HepG2 (cell line): ENCODE data around the gene MTRFR. TPM values are rescaled to one million over a fixed set of nuclear protein-coding genes. Genes with fewer than 3 reads are reported as not detected.

Experiments
- BORCS8-MEF2B ChIP-seq: sonication (generic); formaldehyde crosslinking; IDR thresholded peaks from 2 replicates; pipeline ENCODE4 v1.8.0; 2022; ENCODE audit warnings: mild to moderate bottlenecking, missing genetic modification reagents
- CREM ChIP-seq, 2 experiments: sonication (generic) in 1 of 2; formaldehyde crosslinking in 1 of 2; IDR thresholded peaks; 2 replicates each; pipeline versions ENCODE4 v1.4.0 to v1.6.1; 2016 to 2020; ENCODE audit warnings: antibody characterized with exemption in 1 of 2, mild to moderate bottlenecking in 1 of 2, missing genetic modification reagents in 1 of 2
- ISL2 ChIP-seq: sonication (generic); formaldehyde crosslinking; IDR thresholded peaks from 2 replicates; pipeline ENCODE4 v1.5.0; 2020; ENCODE audit warnings: missing genetic modification reagents
- JARID2 ChIP-seq: sonication (generic); formaldehyde crosslinking; IDR thresholded peaks from 2 replicates; pipeline ENCODE4 v1.8.1; 2023; ENCODE audit warnings: missing genetic modification reagents, inconsistent platforms; ENCODE audit not compliant: insufficient replicate concordance
- MXD4 ChIP-seq: IDR thresholded peaks from 2 replicates; pipeline ENCODE4 v1.6.1; 2016; ENCODE audit warnings: mild to moderate bottlenecking, missing biosample characterization, missing genetic modification reagents
- NFYB ChIP-seq: sonication (generic); formaldehyde crosslinking; IDR thresholded peaks from 2 replicates; pipeline ENCODE4 v1.4.0; 2020; ENCODE audit warnings: missing genetic modification reagents
- PHB2 ChIP-seq: fragments of 450-650 bp; IDR thresholded peaks from 2 replicates; pipeline ENCODE4 v1.6.1; 2018; ENCODE audit not compliant: partially characterized antibody
- SMAD3 ChIP-seq: sonication (generic); formaldehyde crosslinking; IDR thresholded peaks from 2 replicates; pipeline ENCODE4 v1.4.0; 2020; ENCODE audit warnings: missing genetic modification reagents
- SRSF1 ChIP-seq: fragments of 200-400 bp; formaldehyde crosslinking; optimal IDR thresholded peaks from 2 replicates; pipeline ENCODE3; 2017; ENCODE audit warnings: mild to moderate bottlenecking, low read depth, low read length, moderate library complexity
- TBL1XR1 ChIP-seq: fragments of 150-350 bp; IDR thresholded peaks from 2 replicates; pipeline ENCODE4 v1.6.1; 2014; ENCODE audit warnings: borderline replicate concordance, low read length; ENCODE audit not compliant: partially characterized antibody
- XBP1 ChIP-seq: sonication (generic); formaldehyde crosslinking; IDR thresholded peaks from 2 replicates; pipeline ENCODE4 v1.5.0; 2020; ENCODE audit warnings: missing genetic modification reagents
- ZNF251 ChIP-seq: sonication (generic); formaldehyde crosslinking; IDR thresholded peaks from 2 replicates; pipeline ENCODE4 v1.9.0; 2021; ENCODE audit warnings: mild to moderate bottlenecking, missing genetic modification reagents
- ZNF383 ChIP-seq: sonication (generic); formaldehyde crosslinking; IDR thresholded peaks from 2 replicates; pipeline ENCODE4 v1.4.0; 2020; ENCODE audit warnings: missing genetic modification reagents, mild to moderate bottlenecking, borderline replicate concordance
- ZNF563 ChIP-seq: sonication (generic); formaldehyde crosslinking; IDR thresholded peaks from 2 replicates; pipeline ENCODE4 v1.8.0; 2022; ENCODE audit warnings: mild to moderate bottlenecking, moderate library complexity, missing genetic modification reagents
- ZNF629 ChIP-seq: sonication (generic); formaldehyde crosslinking; conservative IDR thresholded peaks from 2 replicates; pipeline ENCODE4 v1.5.0; 2020; ENCODE audit warnings: missing genetic modification reagents
- ZNF737 ChIP-seq: sonication (generic); formaldehyde crosslinking; IDR thresholded peaks from 2 replicates; pipeline ENCODE4 v1.5.0; 2020; ENCODE audit warnings: missing genetic modification reagents, mild to moderate bottlenecking, borderline replicate concordance
- ZNF879 ChIP-seq: sonication (generic); formaldehyde crosslinking; IDR thresholded peaks from 2 replicates; pipeline ENCODE4 v1.8.1; 2023; ENCODE audit warnings: missing genetic modification reagents
- polyA plus RNA-seq, 8 experiments: library from polyadenylated mRNA; depleted of rRNA in 3 of 8; stranded (reverse) in 7 of 8; unstranded in 1 of 8; fragments of >200 nt; fragmentation: Illumina TruSeq in 4 of 8; extraction: Trizol in 4 of 8; gene quantifications; 2 replicates each; pipeline versions ENCODE4 v1.2.1 to v1.2.3, GENCODE V29; 2011 to 2016; ENCODE audit warnings: low read depth in 4 of 8, missing spikeins in 1 of 8, mixed read lengths in 1 of 8; ENCODE audit not compliant: insufficient read depth in 1 of 8
- total RNA-seq, 5 experiments: library from RNA; depleted of rRNA; stranded (reverse); fragments of >200 nt; fragmentation: Illumina TruSeq; extraction: Trizol; gene quantifications; 2 replicates each; pipeline ENCODE4 v1.2.3, GENCODE V29; 2016; ENCODE audit warnings: low read depth in 1 of 5
- TF ChIP-seq, protein P1 (sequence below): sonication (generic); formaldehyde crosslinking; IDR thresholded peaks from 2 replicates; pipeline ENCODE4 v1.9.0; 2021; ENCODE audit warnings: missing genetic modification reagents, mild to moderate bottlenecking, borderline replicate concordance
- TF ChIP-seq, protein P2 (sequence below): sonication (generic); formaldehyde crosslinking; IDR thresholded peaks from 2 replicates; pipeline ENCODE4 v1.5.1; 2020; ENCODE audit warnings: mild to moderate bottlenecking, missing genetic modification reagents, moderate library complexity
- TF ChIP-seq, protein P3 (sequence below): sonication (generic); formaldehyde crosslinking; conservative IDR thresholded peaks from 2 replicates; pipeline ENCODE4 v1.8.1; 2023; ENCODE audit warnings: missing genetic modification reagents
- TF ChIP-seq, protein P4 (sequence below): sonication (generic); formaldehyde crosslinking; IDR thresholded peaks from 2 replicates; pipeline ENCODE4 v1.8.0; 2022; ENCODE audit warnings: missing genetic modification reagents, mild to moderate bottlenecking, inconsistent platforms, borderline replicate concordance

Gene MTRFR
- total and polyA plus RNA-seq, 2 of the 13 experiments (the other 11 are each of a cell fraction or from before 2014, with no cell fraction given), result 7.1 to 9.9 TPM

DNA sequence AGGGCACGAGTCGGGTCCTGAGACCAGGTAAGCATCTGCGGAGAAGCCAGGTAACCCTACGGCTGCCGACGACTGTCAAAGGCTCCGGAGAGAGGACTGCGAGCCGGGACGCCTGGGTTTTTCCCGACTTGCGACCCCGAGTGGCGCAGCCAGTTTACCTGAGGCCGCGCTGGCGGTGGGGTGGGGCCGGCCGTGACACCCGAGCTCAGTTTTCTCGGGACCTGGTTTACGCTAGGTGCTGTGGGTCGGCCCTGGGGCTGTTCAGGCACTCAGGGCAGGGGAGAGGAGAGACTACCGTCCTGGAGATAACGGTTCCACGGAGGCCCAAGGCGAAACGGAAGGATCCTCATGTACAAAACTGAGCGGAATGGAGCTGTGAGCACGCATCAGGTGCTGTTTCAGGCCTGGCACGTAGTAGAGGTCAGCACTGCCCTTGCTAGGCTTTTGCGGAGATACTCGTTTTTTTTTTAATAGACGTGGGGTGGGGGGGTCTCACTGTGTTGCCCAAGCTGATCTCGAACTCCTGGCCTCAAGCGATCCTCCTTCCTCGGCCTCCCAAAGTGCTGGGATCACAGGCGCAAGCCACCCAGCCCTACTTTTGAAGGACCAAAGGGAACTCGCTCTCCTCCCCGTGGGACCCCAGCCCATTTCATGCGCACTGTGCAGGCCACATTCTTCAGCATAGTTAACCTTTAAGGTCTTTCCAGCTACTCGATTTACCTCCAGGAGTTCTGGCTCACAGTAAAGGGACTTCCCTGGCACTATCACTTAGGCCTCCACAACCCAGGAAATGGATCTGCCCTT lies 471 bp downstream of the MTRFR start (continued):
- TF ChIP-seq, protein P1, sequence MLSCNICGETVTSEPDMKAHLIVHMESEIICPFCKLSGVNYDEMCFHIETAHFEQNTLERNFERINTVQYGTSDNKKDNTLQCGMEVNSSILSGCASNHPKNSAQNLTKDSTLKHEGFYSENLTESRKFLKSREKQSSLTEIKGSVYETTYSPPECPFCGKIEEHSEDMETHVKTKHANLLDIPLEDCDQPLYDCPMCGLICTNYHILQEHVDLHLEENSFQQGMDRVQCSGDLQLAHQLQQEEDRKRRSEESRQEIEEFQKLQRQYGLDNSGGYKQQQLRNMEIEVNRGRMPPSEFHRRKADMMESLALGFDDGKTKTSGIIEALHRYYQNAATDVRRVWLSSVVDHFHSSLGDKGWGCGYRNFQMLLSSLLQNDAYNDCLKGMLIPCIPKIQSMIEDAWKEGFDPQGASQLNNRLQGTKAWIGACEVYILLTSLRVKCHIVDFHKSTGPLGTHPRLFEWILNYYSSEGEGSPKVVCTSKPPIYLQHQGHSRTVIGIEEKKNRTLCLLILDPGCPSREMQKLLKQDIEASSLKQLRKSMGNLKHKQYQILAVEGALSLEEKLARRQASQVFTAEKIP (CRISPR knock-in tag), result no peak
- TF ChIP-seq TBL1XR1 (no peak), NFYB (CRISPR knock-in tag) (no peak), ZNF737 (CRISPR knock-in tag) (no peak), ZNF563 (no peak), SMAD3 (CRISPR knock-in tag) (no peak), MXD4 (CRISPR knock-in tag) (no peak), ZNF879 (CRISPR knock-in tag) (no peak), SRSF1 (no peak), CREM (IDR thresholded peaks at IDR 0.05) (no peak), CREM (CRISPR knock-in tag; IDR thresholded peaks at IDR 0.05) (no peak), ZNF629 (CRISPR knock-in tag) (no peak), ZNF383 (CRISPR knock-in tag) (no peak), JARID2 (CRISPR knock-in tag) (no peak), XBP1 (no peak), ZNF251 (no peak), BORCS8-MEF2B (CRISPR knock-in tag) (no peak), ISL2 (CRISPR knock-in tag) (peak; percentile 37; the same call in 1 of the 2 replicates), PHB2 (no peak)
- TF ChIP-seq, protein P2, sequence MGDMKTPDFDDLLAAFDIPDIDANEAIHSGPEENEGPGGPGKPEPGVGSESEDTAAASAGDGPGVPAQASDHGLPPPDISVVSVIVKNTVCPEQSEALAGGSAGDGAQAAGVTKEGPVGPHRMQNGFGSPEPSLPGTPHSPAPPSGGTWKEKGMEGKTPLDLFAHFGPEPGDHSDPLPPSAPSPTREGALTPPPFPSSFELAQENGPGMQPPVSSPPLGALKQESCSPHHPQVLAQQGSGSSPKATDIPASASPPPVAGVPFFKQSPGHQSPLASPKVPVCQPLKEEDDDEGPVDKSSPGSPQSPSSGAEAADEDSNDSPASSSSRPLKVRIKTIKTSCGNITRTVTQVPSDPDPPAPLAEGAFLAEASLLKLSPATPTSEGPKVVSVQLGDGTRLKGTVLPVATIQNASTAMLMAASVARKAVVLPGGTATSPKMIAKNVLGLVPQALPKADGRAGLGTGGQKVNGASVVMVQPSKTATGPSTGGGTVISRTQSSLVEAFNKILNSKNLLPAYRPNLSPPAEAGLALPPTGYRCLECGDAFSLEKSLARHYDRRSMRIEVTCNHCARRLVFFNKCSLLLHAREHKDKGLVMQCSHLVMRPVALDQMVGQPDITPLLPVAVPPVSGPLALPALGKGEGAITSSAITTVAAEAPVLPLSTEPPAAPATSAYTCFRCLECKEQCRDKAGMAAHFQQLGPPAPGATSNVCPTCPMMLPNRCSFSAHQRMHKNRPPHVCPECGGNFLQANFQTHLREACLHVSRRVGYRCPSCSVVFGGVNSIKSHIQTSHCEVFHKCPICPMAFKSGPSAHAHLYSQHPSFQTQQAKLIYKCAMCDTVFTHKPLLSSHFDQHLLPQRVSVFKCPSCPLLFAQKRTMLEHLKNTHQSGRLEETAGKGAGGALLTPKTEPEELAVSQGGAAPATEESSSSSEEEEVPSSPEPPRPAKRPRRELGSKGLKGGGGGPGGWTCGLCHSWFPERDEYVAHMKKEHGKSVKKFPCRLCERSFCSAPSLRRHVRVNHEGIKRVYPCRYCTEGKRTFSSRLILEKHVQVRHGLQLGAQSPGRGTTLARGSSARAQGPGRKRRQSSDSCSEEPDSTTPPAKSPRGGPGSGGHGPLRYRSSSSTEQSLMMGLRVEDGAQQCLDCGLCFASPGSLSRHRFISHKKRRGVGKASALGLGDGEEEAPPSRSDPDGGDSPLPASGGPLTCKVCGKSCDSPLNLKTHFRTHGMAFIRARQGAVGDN (CRISPR knock-in tag), result peak; percentile 78; the same call in 1 of the 2 replicates
- TF ChIP-seq, protein P3, sequence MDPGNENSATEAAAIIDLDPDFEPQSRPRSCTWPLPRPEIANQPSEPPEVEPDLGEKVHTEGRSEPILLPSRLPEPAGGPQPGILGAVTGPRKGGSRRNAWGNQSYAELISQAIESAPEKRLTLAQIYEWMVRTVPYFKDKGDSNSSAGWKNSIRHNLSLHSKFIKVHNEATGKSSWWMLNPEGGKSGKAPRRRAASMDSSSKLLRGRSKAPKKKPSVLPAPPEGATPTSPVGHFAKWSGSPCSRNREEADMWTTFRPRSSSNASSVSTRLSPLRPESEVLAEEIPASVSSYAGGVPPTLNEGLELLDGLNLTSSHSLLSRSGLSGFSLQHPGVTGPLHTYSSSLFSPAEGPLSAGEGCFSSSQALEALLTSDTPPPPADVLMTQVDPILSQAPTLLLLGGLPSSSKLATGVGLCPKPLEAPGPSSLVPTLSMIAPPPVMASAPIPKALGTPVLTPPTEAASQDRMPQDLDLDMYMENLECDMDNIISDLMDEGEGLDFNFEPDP (CRISPR knock-in tag), result no peak
- TF ChIP-seq, protein P4, sequence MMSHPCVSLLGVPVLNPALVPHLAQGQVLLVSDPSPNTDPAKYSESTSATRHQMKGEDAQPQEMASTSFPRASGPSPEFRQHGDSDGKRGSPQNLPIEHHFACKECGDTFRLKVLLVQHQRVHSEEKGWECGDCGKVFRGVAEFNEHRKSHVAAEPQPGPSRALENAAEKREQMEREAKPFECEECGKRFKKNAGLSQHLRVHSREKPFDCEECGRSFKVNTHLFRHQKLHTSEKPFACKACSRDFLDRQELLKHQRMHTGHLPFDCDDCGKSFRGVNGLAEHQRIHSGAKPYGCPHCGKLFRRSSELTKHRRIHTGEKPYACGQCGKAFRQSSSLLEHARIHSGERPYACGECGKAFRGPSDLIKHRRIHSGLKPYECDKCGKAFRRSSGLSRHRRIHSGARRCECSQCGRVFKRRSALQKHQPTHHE (CRISPR knock-in tag), result no peak
